ENCODE measurements around the gene GNB1L. TPM values are rescaled to one million over a fixed set of nuclear protein-coding genes. Genes with fewer than 3 reads are reported as not detected.

Gene GNB1L
- total RNA-seq, 1 experiment from 2014 or later, result 15.8 TPM

GRCh38 chr22:19863571-19863970 lies 8.9 kb upstream of the GNB1L start:
- no peaks in the 10 kb centered on the region for H3K9me3 ChIP-seq
- no peak overlapping the region for H3K4me3 ChIP-seq (ENCODE audit: low read depth, low read length)
- Mint-ChIP-seq H3K4me3 (ENCODE audit: unreplicated experiment) (no peak overlapping the region), H3K9me3 (ENCODE audit: unreplicated experiment) (no peaks in the 10 kb centered on the region), H3K36me3 (ENCODE audit: insufficient read depth, unreplicated experiment) (no peaks in the 10 kb centered on the region), H3K4me1 (ENCODE audit: low read depth, unreplicated experiment) (no peaks in the 10 kb centered on the region), H3K27me3 (ENCODE audit: insufficient read depth, unreplicated experiment) (no peaks in the 10 kb centered on the region), H3K27ac (ENCODE audit: unreplicated experiment) (no peak overlapping the region)
- ChIA-PET POLR2A (no interaction called here), CTCF (no interaction called here)
- no peak for DNase-seq
- H3K27me3 ChIP-seq (replicated peaks; ENCODE audit: control insufficient read depth, insufficient read depth, low read length), result no peaks in the 10 kb centered on the region
- intact Hi-C loops (cut with micrococcal nuclease; ENCODE audit: unreplicated experiment), result no loop called here
- TF ChIP-seq CTCF (IDR thresholded peaks at IDR 0.05; ENCODE audit: insufficient read depth in 1 of 2, low read depth in 1 of 2, low read length in 1 of 2, severe bottlenecking in 1 of 2, unreplicated experiment in 1 of 2), result no peak
- H3K4me1 ChIP-seq, result no peaks in the 10 kb centered on the region; the same call in 1 of the 2 replicates
- H3K36me3 ChIP-seq (ENCODE audit: control insufficient read depth, insufficient read depth, low read length), result no peaks in the 10 kb centered on the region
- BruUV-seq (replicated peaks), result no TSS peak

GRCh38 chr22:19862619-19863246 lies 8.1 kb upstream of the GNB1L start:
- no peak overlapping the region for H3K4me3 Mint-ChIP-seq (ENCODE audit: unreplicated experiment)
- no peak overlapping the region for H3K27ac Mint-ChIP-seq (ENCODE audit: unreplicated experiment)
- CTCF ChIA-PET, result interaction anchor here (0.7 kb wide), 1 partner anchor 114 kb away, joined by 3 read pairs; no protein-coding TSS in a partner anchor
- H3K9me3 ChIP-seq, result no peaks in the 10 kb centered on the region
- no peaks in the 10 kb centered on the region for H3K4me1 Mint-ChIP-seq (ENCODE audit: low read depth, unreplicated experiment)
- no TSS peak for BruUV-seq (replicated peaks)
- H3K9me3 Mint-ChIP-seq (ENCODE audit: unreplicated experiment), result no peaks in the 10 kb centered on the region
- no peak overlapping the region for H3K4me3 ChIP-seq (ENCODE audit: low read depth, low read length)
- H3K27me3 ChIP-seq (replicated peaks; ENCODE audit: control insufficient read depth, insufficient read depth, low read length), result no peaks in the 10 kb centered on the region
- no peaks in the 10 kb centered on the region; the same call in 1 of the 2 replicates for H3K4me1 ChIP-seq
- POLR2A ChIA-PET, result no interaction called here
- no peak for DNase-seq
- intact Hi-C loops (cut with micrococcal nuclease; ENCODE audit: unreplicated experiment), result no loop called here
- H3K36me3 Mint-ChIP-seq (ENCODE audit: insufficient read depth, unreplicated experiment), result no peaks in the 10 kb centered on the region
- no peak for TF ChIP-seq CTCF (IDR thresholded peaks at IDR 0.05; ENCODE audit: insufficient read depth in 1 of 2, low read depth in 1 of 2, low read length in 1 of 2, severe bottlenecking in 1 of 2, unreplicated experiment in 1 of 2)
- no peaks in the 10 kb centered on the region for H3K36me3 ChIP-seq (ENCODE audit: control insufficient read depth, insufficient read depth, low read length)
- no peaks in the 10 kb centered on the region for H3K27me3 Mint-ChIP-seq (ENCODE audit: insufficient read depth, unreplicated experiment)

GRCh38 chr22:19859861-19860510 lies 5.3 kb upstream of the GNB1L start:
- no peaks in the 10 kb centered on the region for H3K36me3 Mint-ChIP-seq (ENCODE audit: insufficient read depth, unreplicated experiment)
- DNase-seq, result no peak
- H3K27me3 Mint-ChIP-seq (ENCODE audit: insufficient read depth, unreplicated experiment), result no peaks in the 10 kb centered on the region
- H3K9me3 Mint-ChIP-seq (ENCODE audit: unreplicated experiment), result no peaks in the 10 kb centered on the region
- Histone ChIP-seq H3K27me3 (replicated peaks; ENCODE audit: control insufficient read depth, insufficient read depth, low read length) (no peaks in the 10 kb centered on the region), H3K9me3 (no peaks in the 10 kb centered on the region), H3K36me3 (ENCODE audit: control insufficient read depth, insufficient read depth, low read length) (no peaks in the 10 kb centered on the region), H3K4me3 (ENCODE audit: low read depth, low read length) (no peak overlapping the region), H3K4me1 (peaks cover 9% of the 10 kb centered on the region; the same call in 1 of the 2 replicates)
- no TSS peak for BruUV-seq (replicated peaks)
- ChIA-PET POLR2A (no interaction called here), CTCF (interaction anchor here (0.7 kb wide), 1 partner anchor 10 kb away, joined by 3 read pairs; no protein-coding TSS in a partner anchor)
- no peak for TF ChIP-seq CTCF (IDR thresholded peaks at IDR 0.05; ENCODE audit: insufficient read depth in 1 of 2, low read depth in 1 of 2, low read length in 1 of 2, severe bottlenecking in 1 of 2, unreplicated experiment in 1 of 2)
- no peak overlapping the region for H3K27ac Mint-ChIP-seq (ENCODE audit: unreplicated experiment)
- no peaks in the 10 kb centered on the region for H3K4me1 Mint-ChIP-seq (ENCODE audit: low read depth, unreplicated experiment)
- H3K4me3 Mint-ChIP-seq (ENCODE audit: unreplicated experiment), result no peak overlapping the region
- intact Hi-C loops (cut with micrococcal nuclease; ENCODE audit: unreplicated experiment), result no loop called here
